CD4-positive, alpha-beta T cell treated with Interleukin-21 for 1 hour (primary cell): Measurements from ENCODE around the gene GRK4.
"Not testable (repeated sequence)": the region's sequence is repeated elsewhere in the genome, so short reads cannot be mapped to it uniquely, and the experiment has no call there.

Experiments used
- DNase-seq: peaks from one replicate; pipeline ENCODE4 v3.0.0-alpha.2; 2020

Gene GRK4

GRCh38 chr4:2931512-2932301 lies 31.7 kb upstream of the GRK4 start:
- DNase-seq: peak; percentile 76

GRCh38 chr4:2932321-2932950 lies 30.9 kb upstream of the GRK4 start:
- DNase-seq: no peak

- DNase-seq: peak; percentile 35
Measured at GRCh38 chr4:2932951-2933565, 30.3 kb upstream of the GRK4 start.

- DNase-seq: no peak
Measured at GRCh38 chr4:2933566-2934076, 29.8 kb upstream of the GRK4 start.

GRCh38 chr4:2934077-2934812 lies 29.1 kb upstream of the GRK4 start:
- DNase-seq: peak; percentile 55

GRCh38 chr4:2934813-2935761 lies 28.3 kb upstream of the GRK4 start:
- DNase-seq: peak; percentile 95

GRCh38 chr4:2935762-2936743 lies 27.3 kb upstream of the GRK4 start:
- peak; percentile 79 for DNase-seq

- peak; percentile 35 for DNase-seq
Measured at GRCh38 chr4:2936773-2937145, 26.6 kb upstream of the GRK4 start.

GRCh38 chr4:2937146-2937857 lies 26.1 kb upstream of the GRK4 start:
- DNase-seq: peak; percentile 39

GRCh38 chr4:2937986-2938385 lies 25.4 kb upstream of the GRK4 start:
- DNase-seq: no peak

- not testable (repeated sequence) for DNase-seq
Measured at GRCh38 chr4:2938411-2938810, 25.0 kb upstream of the GRK4 start.

GRCh38 chr4:2938906-2939305 lies 24.5 kb upstream of the GRK4 start:
- DNase-seq: no peak

GRCh38 chr4:2939383-2940243 lies 23.8 kb upstream of the GRK4 start:
- no peak for DNase-seq

- DNase-seq: no peak
Measured at GRCh38 chr4:2940267-2941137, 22.9 kb upstream of the GRK4 start.

GRCh38 chr4:2941138-2942036 lies 22.0 kb upstream of the GRK4 start:
- no peak for DNase-seq

- DNase-seq: peak; percentile 41
Measured at GRCh38 chr4:2942037-2942531, 21.3 kb upstream of the GRK4 start.
